ENCODE results near the gene CCT2. TPM values are rescaled to one million over a fixed set of nuclear protein-coding genes. Genes with fewer than 3 reads are reported as not detected.

Gene CCT2
- total RNA-seq, 1 experiment from 2014 or later: 270 TPM

- intact Hi-C loops (cut with micrococcal nuclease; ENCODE audit: unreplicated experiment) (no loop called here), in situ Hi-C loops (cut with HindIII; ENCODE audit: low pct_unique_long_range_greater_than_20kb, low sequenced_read_pairs) (loop anchor here (25.0 kb wide), 1 partner anchor 108 kb away; no protein-coding TSS in a partner anchor)
- ATAC-seq: no peak
- ChIA-PET POLR2A (no interaction called here), CTCF (interaction anchor here (0.6 to 0.7 kb wide), 2 partner anchors 143 to 275 kb away, joined by 5 to 7 read pairs; no protein-coding TSS in a partner anchor)
- H3K9me3 ChIP-seq (ENCODE audit: control insufficient read depth, insufficient read depth, low read depth, low read length): no peaks in the 10 kb centered on the region
- BruUV-seq (replicated peaks): no TSS peak
- DNase-seq (ENCODE audit: low read depth, low spot score): no peak
- no peaks in the 10 kb centered on the region for H3K4me1 ChIP-seq (ENCODE audit: control insufficient read depth, insufficient read depth, low read length)
- no peak for TF ChIP-seq POLR2AphosphoS5 (IDR thresholded peaks at IDR 0.05; ENCODE audit: low read depth, low read length)
- peak; percentile 22; the same call in 1 of the 2 replicates for TF ChIP-seq CTCF (IDR thresholded peaks at IDR 0.05)
- no peak for TF ChIP-seq REST (IDR thresholded peaks at IDR 0.05; ENCODE audit: insufficient read depth in 1 of 2, low read depth in 2 of 2, low read length in 1 of 2)
- no peak for TF ChIP-seq TCF7L2 (IDR thresholded peaks at IDR 0.05; ENCODE audit: low read depth, low read length)
- no peak for TF ChIP-seq SIN3A (IDR thresholded peaks at IDR 0.05; ENCODE audit: borderline replicate concordance, insufficient read depth, low read depth, low read length)
- H3K27ac ChIP-seq (ENCODE audit: low read length): no peak overlapping the region
- H3K27me3 ChIP-seq (ENCODE audit: control insufficient read depth, insufficient read depth, low read length): no peaks in the 10 kb centered on the region
- no peak overlapping the region for H3K4me3 ChIP-seq (ENCODE audit: low read depth in 2 of 2, low read length in 2 of 2)
- peaks cover 79% of the 10 kb centered on the region for H3K36me3 ChIP-seq (ENCODE audit: control insufficient read depth, insufficient read depth, low read length)
Measured at GRCh38 chr12:69595689-69596088, 10.4 kb downstream of the CCT2 start.

- ChIA-PET POLR2A (no interaction called here), CTCF (no interaction called here)
- TF ChIP-seq SIN3A (IDR thresholded peaks at IDR 0.05; ENCODE audit: borderline replicate concordance, insufficient read depth, low read depth, low read length): no peak
- TF ChIP-seq CTCF (IDR thresholded peaks at IDR 0.05): no peak
- no peak for TF ChIP-seq TCF7L2 (IDR thresholded peaks at IDR 0.05; ENCODE audit: low read depth, low read length)
- no peak for TF ChIP-seq POLR2AphosphoS5 (IDR thresholded peaks at IDR 0.05; ENCODE audit: low read depth, low read length)
- TF ChIP-seq REST (IDR thresholded peaks at IDR 0.05; ENCODE audit: insufficient read depth in 1 of 2, low read depth in 2 of 2, low read length in 1 of 2): no peak
- H3K36me3 ChIP-seq (ENCODE audit: control insufficient read depth, insufficient read depth, low read length): peaks cover 79% of the 10 kb centered on the region
- no peaks in the 10 kb centered on the region for H3K4me1 ChIP-seq (ENCODE audit: control insufficient read depth, insufficient read depth, low read length)
- ATAC-seq (no peak), DNase-seq (ENCODE audit: low read depth, low spot score) (no peak)
- no peaks in the 10 kb centered on the region for H3K27me3 ChIP-seq (ENCODE audit: control insufficient read depth, insufficient read depth, low read length)
- intact Hi-C loops (cut with micrococcal nuclease; ENCODE audit: unreplicated experiment) (no loop called here), in situ Hi-C loops (cut with HindIII; ENCODE audit: low pct_unique_long_range_greater_than_20kb, low sequenced_read_pairs) (loop anchor here (25.0 kb wide), 1 partner anchor 111 kb away; no protein-coding TSS in a partner anchor)
- no peak overlapping the region for H3K4me3 ChIP-seq (ENCODE audit: low read depth in 2 of 2, low read length in 2 of 2)
- no TSS peak for BruUV-seq (replicated peaks)
- H3K27ac ChIP-seq (ENCODE audit: low read length): no peak overlapping the region
- H3K9me3 ChIP-seq (ENCODE audit: control insufficient read depth, insufficient read depth, low read depth, low read length): no peaks in the 10 kb centered on the region
Measured at GRCh38 chr12:69598174-69598753, 13.0 kb downstream of the CCT2 start.
